Heart left ventricle (tissue), 16 donors: ENCODE measurements around the gene FAM120B. TPM values are rescaled to one million over a fixed set of nuclear protein-coding genes. Genes with fewer than 3 reads are reported as not detected.
A peak's percentile ranks its signal among the peaks of the same experiment; 100 is the strongest.

Experiments used
- ATAC-seq, 4 donors: fragments of 200-7000 bp; cut with Tn5 transposase; one replicate each; pipeline ENCODE4 v1.9.1; 2020 to 2022; ENCODE audit warnings: moderate library complexity in 4 of 4, mild to moderate bottlenecking in 3 of 4, moderate number of reproducible peaks in 1 of 4
- DNase-seq, 5 donors: peaks; one replicate each; pipeline ENCODE4 v3.0.0-alpha.2; 2020
- H3K27ac ChIP-seq, 12 donors: fragments of 200-600 bp; sonication (generic) in 4 of 12; one replicate each; pipeline versions ENCODE4 v1.5.0 to v1.8.0; 2016 to 2022; ENCODE audit warnings: mild to moderate bottlenecking in 2 of 12
- H3K27me3 ChIP-seq, 9 donors: fragments of 200-600 bp; sonication (generic) in 2 of 9; one replicate each; pipeline versions ENCODE4 v1.5.1 to v1.8.0; 2016 to 2022; ENCODE audit warnings: mild to moderate bottlenecking in 3 of 9
- H3K36me3 ChIP-seq, 9 donors: fragments of 200-600 bp; sonication (generic) in 2 of 9; one replicate each; pipeline versions ENCODE4 v1.5.0 to v1.8.0; 2018 to 2022; ENCODE audit warnings: mild to moderate bottlenecking in 2 of 9
- H3K4me1 ChIP-seq, 12 donors: fragments of 200-600 bp; sonication (generic) in 4 of 12; one replicate each; pipeline versions ENCODE4 v1.5.0 to v1.8.0; 2016 to 2022; ENCODE audit warnings: mild to moderate bottlenecking in 3 of 12
- H3K4me3 ChIP-seq, 12 donors: fragments of 200-600 bp; sonication (generic) in 4 of 12; one replicate each; pipeline versions ENCODE4 v1.5.0 to v1.8.0; 2017 to 2022; ENCODE audit warnings: mild to moderate bottlenecking in 9 of 12, moderate library complexity in 4 of 12
- H3K9me3 ChIP-seq, 12 donors: fragments of 200-600 bp; sonication (generic) in 4 of 12; one replicate each; pipeline versions ENCODE4 v1.5.0 to v1.8.0; 2016 to 2022; ENCODE audit warnings: mild to moderate bottlenecking in 1 of 12
- CTCF ChIP-seq, 12 donors: fragments of 200-600 bp; sonication (generic) in 4 of 12; IDR thresholded peaks; one replicate each; pipeline versions ENCODE4 v1.5.0 to v1.8.0; 2018 to 2022; ENCODE audit warnings: antibody characterized with exemption in 12 of 12, mild to moderate bottlenecking in 5 of 12
- POLR2A ChIP-seq, 2 donors: fragments of 450-650 bp; IDR thresholded peaks; one replicate each; pipeline ENCODE4 v1.6.1; 2017; ENCODE audit warnings: antibody characterized with exemption in 2 of 2, mild to moderate bottlenecking in 2 of 2, moderate library complexity in 2 of 2
- WGBS, 4 donors: extraction: QIAGEN DNeasy Blood & Tissue Kit in 2 of 4; methylation state at CpG; one replicate each; pipeline versions ENCODE4 v1.1.5 to v1.1.7; 2013 to 2018; 5-methylcytosine and 5-hydroxymethylcytosine counted together
- intact Hi-C, 10 donors: fragments of 100-400 bp; cut with DNase I; formaldehyde crosslinking; loops; one replicate each; pipeline versions ENCODE4 v1.11.1 to v1.14.2; 2022
- polyA plus RNA-seq, 2 donors: library from polyadenylated mRNA; stranded (reverse); fragments of 200-250 nt; gene quantifications; one replicate each; pipeline ENCODE4 v1.2.3, GENCODE V29; 2013
- total RNA-seq, 9 donors: library from RNA; depleted of rRNA in 2 of 9; stranded (reverse); fragments of >200 nt in 2 of 9; fragmentation: NEBNext Ultra II Directional in 3 of 9; extraction: Animal tissue kit (Norgen Biotek cat#: 25700) in 3 of 9; gene quantifications; one replicate each; pipeline versions ENCODE4 v1.1.0 to v1.2.4, GENCODE V29; 2016 to 2023
- donor health status: ischemic (EF 13 %, LVEDD 7.1; RV severe dilation, severe dysfunction).
- donor health status: healthy with polysubstance abuse.
- donor health status: DM: no; HTN: yes; CAD: no.
- donor health status: DM: no; HTN: no; CAD: no.
- donor health status: ischemic (EF 25% LVEDD 6.9; RV normal size, moderate dysfunction).
- donor health status: ischemic (EF 25% LVEDD 5.7; RV mildly dilated, moderate dysfunction).
- donor health status: healthy.
- donor health status: DM: yes; HTN: yes; CAD: no.
- donor health status: ischemic (EF 35%, LVEDD 5.7; RV mildly dilated, moderate dysfunction).
- donor health status: nonischemic (EF 11% LVEDD 7.7; RV severe dilation, severe dysfunction).
- donor health status: DM: yes; HTN: yes; CAD: no.
- donor health status: PGD.
- donor health status: ischemic (EF 29% LVEDD 5.4; RV normal size, mild dysfunction).
- donor health status: nonischemic (EF 23%, LVEDD 6.1; RV moderate dilation, normal function).

Gene FAM120B
- total and polyA plus RNA-seq, 11 donors, result 6.6 to 29.4 (median 18.5) TPM

GRCh38 chr6:170284126-170284773, 22.3 kb upstream of the FAM120B start:
- 96 to 97% (median 96%) methylated on average over 12 to 15 of the region's 15 CpGs for WGBS, 4 donors
- Histone ChIP-seq H3K4me1 (peaks cover 8 to 57% (median 35%) of the 10 kb centered on the region in 12 donors), H3K27ac (no peak overlapping the region), H3K4me3 (no peak overlapping the region), H3K9me3 (no peaks in the 10 kb centered on the region), H3K27me3 (peaks cover 0 to 29% (median 0%) of the 10 kb centered on the region in 9 donors), H3K36me3 (peaks cover 0 to 46% (median 36%) of the 10 kb centered on the region in 9 donors)
- DNase-seq, result peak in 1 of 5 donors; percentile 49
- intact Hi-C loops, result loop anchor here in 4 of 10 donors (10.0 kb wide), 3 partner anchors 129 to 239 kb away; no protein-coding TSS in a partner anchor
- TF ChIP-seq CTCF (IDR thresholded peaks at IDR 0.05), result no peak
- no peak for TF ChIP-seq POLR2A (IDR thresholded peaks at IDR 0.05)
- no peak for ATAC-seq

- H3K4me3 ChIP-seq, result no peak overlapping the region
- no peak overlapping the region for H3K27ac ChIP-seq
- intact Hi-C loops, result loop anchor here in 5 of 10 donors (5.0 to 10.0 kb wide), 5 partner anchors 130 to 240 kb away; no protein-coding TSS in a partner anchor
- ATAC-seq (no peak), DNase-seq (peak in 1 of 5 donors; percentile 36)
- no peak for TF ChIP-seq POLR2A (IDR thresholded peaks at IDR 0.05)
- TF ChIP-seq CTCF (IDR thresholded peaks at IDR 0.05), result no peak
- 93 to 96% (median 94%) methylated on average over 24 of the region's 24 CpGs for WGBS, 4 donors
- peaks cover 0 to 36% (median 0%) of the 10 kb centered on the region in 9 donors for H3K27me3 ChIP-seq
- H3K36me3 ChIP-seq, result peaks cover 0 to 46% (median 36%) of the 10 kb centered on the region in 9 donors
- H3K4me1 ChIP-seq, result peaks cover 8 to 54% (median 36%) of the 10 kb centered on the region in 12 donors
- no peaks in the 10 kb centered on the region for H3K9me3 ChIP-seq
These were observed 21.6 kb upstream of the FAM120B start for GRCh38 chr6:170284866-170285469.

- Histone ChIP-seq H3K36me3 (peaks cover 0 to 46% (median 36%) of the 10 kb centered on the region in 9 donors), H3K27ac (peak overlapping the region in 1 of 12 donors; percentile 13), H3K4me1 (peaks cover 8 to 51% (median 36%) of the 10 kb centered on the region in 12 donors), H3K9me3 (no peaks in the 10 kb centered on the region), H3K27me3 (peaks cover 0 to 40% (median 0%) of the 10 kb centered on the region in 9 donors), H3K4me3 (no peak overlapping the region)
- TF ChIP-seq CTCF (IDR thresholded peaks at IDR 0.05) (no peak), POLR2A (IDR thresholded peaks at IDR 0.05) (no peak)
- peak in 1 of 5 donors; percentile 38 for DNase-seq
- WGBS, 4 donors, result 64 to 82% (median 69%) methylated on average over 5 of the region's 5 CpGs
- intact Hi-C loops, result loop anchor here in 5 of 10 donors (5.0 to 10.0 kb wide), 5 partner anchors 131 to 241 kb away; no protein-coding TSS in a partner anchor
- no peak for ATAC-seq
These were observed 21.1 kb upstream of the FAM120B start for GRCh38 chr6:170285482-170285881.
